Coronary artery (tissue), 2 donors: ENCODE data around the gene IMP3.
A peak's percentile ranks its signal among the peaks of the same experiment; 100 is the strongest.

Source experiments
- DNase-seq: peaks from one replicate; pipeline ENCODE4 v3.0.0-alpha.2; 2017; ENCODE audit warnings: low spot score
- H3K27ac ChIP-seq, 2 donors: fragments of 200-600 bp; sonication (generic); one replicate each; pipeline ENCODE4 v1.5.1; 2016 to 2019
- H3K4me3 ChIP-seq: fragments of 200-600 bp; sonication (generic); 2 replicates; pipeline ENCODE4 v1.5.1; 2016; ENCODE audit warnings: mild to moderate bottlenecking, moderate library complexity
- CTCF ChIP-seq: fragments of 200-600 bp; sonication (generic); IDR thresholded peaks from one replicate; pipeline ENCODE4 v1.5.1; 2019; ENCODE audit warnings: antibody characterized with exemption

IMP3 gene

GRCh38 chr15:75655931-75656330 is 15.9 kb upstream of the IMP3 start:
- H3K4me3 ChIP-seq = no peak overlapping the region
- DNase-seq = no peak
- TF ChIP-seq CTCF = no peak
- peak overlapping the region in 1 of 2 donors; percentile 9 for H3K27ac ChIP-seq

- H3K27ac ChIP-seq = peak overlapping the region in 1 of 2 donors; percentile 31
- no peak for DNase-seq
- H3K4me3 ChIP-seq = no peak overlapping the region
- no peak for TF ChIP-seq CTCF
Observed at GRCh38 chr15:75654201-75654907, 14.3 kb upstream of the IMP3 start.

DNA sequence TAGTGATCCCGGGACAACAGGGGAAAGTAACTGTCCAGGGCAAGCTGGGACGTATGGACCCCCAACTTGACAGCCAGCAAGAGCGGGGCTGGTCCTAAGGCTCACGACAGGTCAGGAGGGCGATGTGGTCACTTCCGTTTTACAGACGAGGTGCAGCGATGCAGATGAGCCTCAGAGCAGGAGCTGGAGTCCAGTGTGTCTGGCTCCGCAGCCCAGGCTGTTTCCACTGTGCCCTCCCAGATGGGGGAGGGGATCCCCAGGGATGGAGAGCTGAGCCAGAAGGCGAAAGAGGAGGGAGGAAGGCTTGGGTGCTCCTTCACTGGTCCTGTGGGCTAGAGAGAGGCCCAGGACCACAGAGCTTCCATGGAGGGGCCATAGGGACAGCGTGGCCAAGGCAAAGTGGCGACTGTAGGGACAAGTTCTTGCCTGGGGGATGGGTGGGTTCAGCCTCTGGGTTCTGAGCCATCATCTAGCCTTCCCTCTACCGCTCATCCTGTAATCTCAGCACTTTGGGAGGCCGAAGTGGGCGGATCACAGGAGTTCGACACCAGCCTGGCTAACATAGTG is 13.4 kb upstream of the IMP3 start:
- no peak for TF ChIP-seq CTCF
- Histone ChIP-seq H3K4me3 (peak overlapping the region; percentile 53), H3K27ac (peak overlapping the region; percentile 12 to 75)
- no peak for DNase-seq

- no peak for TF ChIP-seq CTCF
- no peak for DNase-seq
- Histone ChIP-seq H3K4me3 (peak overlapping the region; percentile 88), H3K27ac (peak overlapping the region; percentile 12 to 99)
Observed at GRCh38 chr15:75651810-75652543, 12.0 kb upstream of the IMP3 start.

DNA sequence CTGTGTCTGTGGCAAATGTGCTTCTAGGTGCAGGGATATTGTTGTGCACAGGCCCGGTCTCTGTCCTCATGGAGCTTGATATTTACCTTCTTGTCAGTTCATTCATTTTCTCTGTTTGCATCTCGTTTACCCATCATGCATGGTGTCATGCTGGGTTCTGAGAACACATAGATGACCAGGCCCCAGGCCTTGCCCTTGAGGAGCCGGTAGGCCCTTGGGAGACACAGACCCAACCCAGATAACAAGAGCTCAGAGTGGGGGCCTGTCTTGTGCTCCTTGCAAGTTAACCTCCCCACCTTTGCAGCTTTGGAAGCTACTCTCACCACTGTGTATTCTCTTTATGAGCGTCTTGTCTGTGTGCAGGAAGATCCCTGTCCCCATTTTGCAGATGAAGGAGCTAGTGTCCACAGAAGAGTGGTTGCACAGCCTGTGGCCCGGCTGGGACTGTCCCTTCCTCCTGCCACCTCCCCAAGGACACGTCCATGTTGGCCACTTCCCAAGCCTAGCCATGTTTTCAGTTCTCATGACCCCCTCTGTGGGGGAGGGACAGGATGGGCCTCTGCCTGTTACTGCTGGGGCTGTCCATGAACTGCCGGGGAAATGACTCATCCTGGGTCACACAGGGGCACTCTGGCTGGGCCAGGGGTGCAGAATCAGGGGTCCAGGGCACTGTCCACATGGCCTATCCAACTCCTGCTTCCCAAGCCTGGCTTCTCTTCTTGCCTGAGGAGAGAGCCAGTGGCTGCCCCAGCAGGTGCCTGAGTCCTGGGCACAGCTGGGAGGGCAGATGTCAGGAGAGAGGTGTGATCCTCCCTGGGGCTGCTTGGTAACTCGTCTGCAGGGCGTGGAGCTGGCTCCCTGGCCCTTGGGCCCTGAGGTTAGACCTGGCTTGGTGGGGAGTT is 11.1 kb upstream of the IMP3 start:
- peak overlapping the region; percentile 12 to 99 for H3K27ac ChIP-seq
- DNase-seq = no peak
- no peak for TF ChIP-seq CTCF
- peak overlapping the region; percentile 88 for H3K4me3 ChIP-seq

- DNase-seq = no peak
- no peak for TF ChIP-seq CTCF
- H3K4me3 ChIP-seq = peak overlapping the region; percentile 88
- H3K27ac ChIP-seq = peak overlapping the region; percentile 12 to 99
Observed at GRCh38 chr15:75649848-75650247, 9.8 kb upstream of the IMP3 start.
